Activated CD8-positive, alpha-beta memory T cell treated with anti-CD3 and anti-CD28 coated beads for 48 hours (primary cell): ENCODE measurements around the gene OTUB2.

Experiments used
- DNase-seq, 3 experiments: peaks; one replicate each; pipeline ENCODE4 v3.0.0-alpha.2; 2020; ENCODE audit warnings: low read depth in 2 of 3, low spot score in 2 of 3

Gene OTUB2

GRCh38 chr14:94026173-94026888 is at the start of gene OTUB2:
TSS of gene OTUB2 (plus strand) at chr14:94026340. CDS start at chr14:94026538, 198 bp downstream.
- DNase-seq = peak; percentile 86 to 95 (median 93)

GRCh38 chr14:93976477-93977057 is 49.6 kb upstream of the OTUB2 start, which contains the start of gene ASB2:
TSS of gene ASB2 (minus strand) at chr14:93976570. CDS start at chr14:93964539, 12,031 bp downstream.
- no peak for DNase-seq

GRCh38 chr14:93977171-93977570 is 49.0 kb upstream of the OTUB2 start:
- DNase-seq = no peak

- DNase-seq = peak in 1 of 3 experiments; percentile 46
Observed at GRCh38 chr14:93977790-93978581, 48.2 kb upstream of the OTUB2 start.

- DNase-seq = no peak
Observed at GRCh38 chr14:93978735-93979134, 47.4 kb upstream of the OTUB2 start.

GRCh38 chr14:93980456-93981201 is 45.5 kb upstream of the OTUB2 start:
- DNase-seq = no peak

- DNase-seq = no peak
Observed at GRCh38 chr14:93981316-93982229, 44.6 kb upstream of the OTUB2 start.

- DNase-seq = no peak
Observed at GRCh38 chr14:93982230-93983007, 43.7 kb upstream of the OTUB2 start.

- DNase-seq = no peak
Observed at GRCh38 chr14:93984070-93984469, 42.1 kb upstream of the OTUB2 start.

GRCh38 chr14:93984987-93985410 is 41.1 kb upstream of the OTUB2 start:
- no peak for DNase-seq

- no peak for DNase-seq
Observed at GRCh38 chr14:93986955-93987354, 39.2 kb upstream of the OTUB2 start.

- no peak for DNase-seq
Observed at GRCh38 chr14:93987376-93987775, 38.8 kb upstream of the OTUB2 start.

- DNase-seq = no peak
Observed at GRCh38 chr14:93987815-93988476, 38.2 kb upstream of the OTUB2 start.

GRCh38 chr14:93989939-93990338 is 36.2 kb upstream of the OTUB2 start:
- DNase-seq = no peak

GRCh38 chr14:93991212-93991611 is 34.9 kb upstream of the OTUB2 start:
- DNase-seq = no peak

GRCh38 chr14:93991649-93992048 is 34.5 kb upstream of the OTUB2 start:
- DNase-seq = no peak

- DNase-seq = no peak
Observed at GRCh38 chr14:93993382-93993781, 32.8 kb upstream of the OTUB2 start.

GRCh38 chr14:93994919-93995682 is 31.0 kb upstream of the OTUB2 start:
- no peak for DNase-seq
